ENCODE measurements around the gene CFAP46. TPM values are rescaled to one million over a fixed set of nuclear protein-coding genes. Genes with fewer than 3 reads are reported as not detected.

CFAP46 gene
- total RNA-seq, 2 experiments from 2014 or later = not detected

- ATAC-seq (ENCODE audit: poor library complexity) = no peak
- DNase-seq = no peak
- no peaks in the 10 kb centered on the region for H3K27me3 ChIP-seq (ENCODE audit: control insufficient read depth in 1 of 2, insufficient read depth in 2 of 2, low read length in 2 of 2)
- H3K9me3 ChIP-seq (ENCODE audit: control insufficient read depth in 1 of 2, insufficient read depth in 1 of 2, low read length in 2 of 2) = peaks cover 0 to 9% of the 10 kb centered on the region in 2 experiments
- no peaks in the 10 kb centered on the region for H3K4me1 ChIP-seq (ENCODE audit: insufficient read depth, low read length)
- Mint-ChIP-seq H3K4me3 (no peak overlapping the region), H3K36me3 (ENCODE audit: low read depth) (no peaks in the 10 kb centered on the region), H3K27me3 (no peaks in the 10 kb centered on the region), H3K4me1 (ENCODE audit: low read depth) (no peaks in the 10 kb centered on the region), H3K27ac (no peak overlapping the region), H3K9me3 (no peaks in the 10 kb centered on the region)
- no peak for TF ChIP-seq CTCF (IDR thresholded peaks at IDR 0.05)
- no peak overlapping the region for H3K27ac ChIP-seq (ENCODE audit: low read depth in 1 of 2, low read length in 2 of 2)
- H3K4me3 ChIP-seq (ENCODE audit: low read length) = no peak overlapping the region
- intact Hi-C loops (cut with DNase I, micrococcal nuclease) = no loop called here
- no peaks in the 10 kb centered on the region for H3K36me3 ChIP-seq (ENCODE audit: insufficient read depth, low read length)
- ChIA-PET CTCF (no interaction called here), POLR2A (no interaction called here)
Measured at GRCh38 chr10:132920101-132920925, 22.1 kb downstream of the CFAP46 start.

GRCh38 chr10:132919374-132920100 lies 22.8 kb downstream of the CFAP46 start:
- no peak for TF ChIP-seq CTCF (IDR thresholded peaks at IDR 0.05)
- Mint-ChIP-seq H3K27ac (no peak overlapping the region), H3K36me3 (ENCODE audit: low read depth) (no peaks in the 10 kb centered on the region), H3K9me3 (no peaks in the 10 kb centered on the region), H3K4me3 (no peak overlapping the region), H3K27me3 (no peaks in the 10 kb centered on the region), H3K4me1 (ENCODE audit: low read depth) (no peaks in the 10 kb centered on the region)
- H3K27ac ChIP-seq (ENCODE audit: low read depth in 1 of 2, low read length in 2 of 2) = no peak overlapping the region
- no peak for ATAC-seq (ENCODE audit: poor library complexity)
- no peaks in the 10 kb centered on the region for H3K27me3 ChIP-seq (ENCODE audit: control insufficient read depth in 1 of 2, insufficient read depth in 2 of 2, low read length in 2 of 2)
- POLR2A ChIA-PET = no interaction called here
- intact Hi-C loops (cut with DNase I, micrococcal nuclease) = no loop called here
- peaks cover 0 to 4% of the 10 kb centered on the region in 2 experiments for H3K9me3 ChIP-seq (ENCODE audit: control insufficient read depth in 1 of 2, insufficient read depth in 1 of 2, low read length in 2 of 2)
- H3K4me3 ChIP-seq (ENCODE audit: low read length) = no peak overlapping the region
- DNase-seq = peak in 1 of 14 experiments; percentile 1
- H3K4me1 ChIP-seq (ENCODE audit: insufficient read depth, low read length) = no peaks in the 10 kb centered on the region
- H3K36me3 ChIP-seq (ENCODE audit: insufficient read depth, low read length) = no peaks in the 10 kb centered on the region
- CTCF ChIA-PET = no interaction called here

GRCh38 chr10:132918617-132919373 lies 23.6 kb downstream of the CFAP46 start:
- H3K9me3 ChIP-seq (ENCODE audit: control insufficient read depth in 1 of 2, insufficient read depth in 1 of 2, low read length in 2 of 2) = peaks cover 0 to 4% of the 10 kb centered on the region in 2 experiments
- Mint-ChIP-seq H3K27ac (no peak overlapping the region), H3K4me3 (no peak overlapping the region), H3K27me3 (no peaks in the 10 kb centered on the region), H3K36me3 (ENCODE audit: low read depth) (no peaks in the 10 kb centered on the region), H3K4me1 (ENCODE audit: low read depth) (no peaks in the 10 kb centered on the region), H3K9me3 (no peaks in the 10 kb centered on the region)
- H3K27me3 ChIP-seq (ENCODE audit: control insufficient read depth in 1 of 2, insufficient read depth in 2 of 2, low read length in 2 of 2) = no peaks in the 10 kb centered on the region
- peak in 1 of 14 experiments; percentile 1 for DNase-seq
- H3K4me3 ChIP-seq (ENCODE audit: low read length) = no peak overlapping the region
- no peak for ATAC-seq (ENCODE audit: poor library complexity)
- H3K36me3 ChIP-seq (ENCODE audit: insufficient read depth, low read length) = no peaks in the 10 kb centered on the region
- no peak for TF ChIP-seq CTCF (IDR thresholded peaks at IDR 0.05)
- intact Hi-C loops (cut with DNase I, micrococcal nuclease) = no loop called here
- POLR2A ChIA-PET = no interaction called here
- H3K4me1 ChIP-seq (ENCODE audit: insufficient read depth, low read length) = no peaks in the 10 kb centered on the region
- CTCF ChIA-PET = no interaction called here
- H3K27ac ChIP-seq (ENCODE audit: low read depth in 1 of 2, low read length in 2 of 2) = no peak overlapping the region
